ENCODE measurements around the gene HNF1A.

GRCh38 chr12:120981407-120981941, 3.1 kb downstream of the HNF1A start:
- no peak for TF ChIP-seq CTCF (IDR thresholded peaks at IDR 0.05 in 2 of 3, conservative IDR thresholded peaks at IDR 0.05 in 1 of 3; ENCODE audit: control insufficient read depth in 2 of 3, extremely low read depth in 1 of 3, insufficient read depth in 1 of 3, low read depth in 3 of 3, low read length in 3 of 3)
- TF ChIP-seq NRF1 (conservative IDR thresholded peaks at IDR 0.05; ENCODE audit: low read depth, low read length) = no peak
- TF ChIP-seq BHLHE40 (IDR thresholded peaks at IDR 0.05; ENCODE audit: borderline replicate concordance in 1 of 2, low read depth in 2 of 2, low read length in 1 of 2) = no peak
- no peak for TF ChIP-seq POLR2AphosphoS5 (IDR thresholded peaks at IDR 0.05; ENCODE audit: low read length)
- TF ChIP-seq MLLT1 (IDR thresholded peaks at IDR 0.05) = no peak
- no peak for TF ChIP-seq FOXM1 (IDR thresholded peaks at IDR 0.05; ENCODE audit: low read depth, low read length)
- TF ChIP-seq CHD2 (IDR thresholded peaks at IDR 0.05; ENCODE audit: borderline replicate concordance, low read depth, low read length) = no peak

All from GM12878 (cell line).